Hindlimb muscle (tissue), 1 donor: Measurements from ENCODE around the gene GSK3A. TPM values are rescaled to one million over a fixed set of nuclear protein-coding genes. Genes with fewer than 3 reads are reported as not detected.

ENCODE experiments used
- DNase-seq: peaks from one replicate; pipeline ENCODE4 v3.0.0-alpha.2; 2013
- polyA plus RNA-seq: library from polyadenylated mRNA; unstranded; fragments of 120-200 nt; gene quantifications from one replicate; pipeline ENCODE4 v1.2.1, GENCODE V29; 2013; ENCODE audit not compliant: insufficient read length

GSK3A gene
- polyA plus RNA-seq: 47.4 TPM

- peak; percentile 100 for DNase-seq
Observed at GRCh38 chr19:42242512-42243409, at the start of gene GSK3A. GSK3A (minus strand) TSS chr19:42242602; CDS start chr19:42242465, 137 bp downstream.

- no peak for DNase-seq
Observed at GRCh38 chr19:42291435-42291810, 49.0 kb upstream of the GSK3A start.

- DNase-seq: no peak
Observed at GRCh38 chr19:42290523-42291434, 48.4 kb upstream of the GSK3A start.

- DNase-seq: no peak
Observed at GRCh38 chr19:42290136-42290522, 47.7 kb upstream of the GSK3A start.

GRCh38 chr19:42289556-42290041 lies 47.2 kb upstream of the GSK3A start:
- no peak for DNase-seq

GRCh38 chr19:42288881-42289555 lies 46.6 kb upstream of the GSK3A start:
- no peak for DNase-seq

GRCh38 chr19:42288387-42288786 lies 46.0 kb upstream of the GSK3A start:
- no peak for DNase-seq

- DNase-seq: no peak
Observed at GRCh38 chr19:42287827-42288107, 45.4 kb upstream of the GSK3A start.

GRCh38 chr19:42287017-42287826 lies 44.8 kb upstream of the GSK3A start:
- DNase-seq: no peak

GRCh38 chr19:42286349-42287016 lies 44.1 kb upstream of the GSK3A start:
- peak; percentile 45 for DNase-seq

- no peak for DNase-seq
Observed at GRCh38 chr19:42285988-42286348, 43.6 kb upstream of the GSK3A start.

GRCh38 chr19:42285541-42285941 lies 43.1 kb upstream of the GSK3A start:
- DNase-seq: no peak

- no peak for DNase-seq
Observed at GRCh38 chr19:42284591-42285341, 42.4 kb upstream of the GSK3A start.

- DNase-seq: peak; percentile 84
Observed at GRCh38 chr19:42284066-42284501, 41.7 kb upstream of the GSK3A start.

GRCh38 chr19:42283188-42284065 lies 41.0 kb upstream of the GSK3A start:
- peak; percentile 97 for DNase-seq

- no peak for DNase-seq
Observed at GRCh38 chr19:42282819-42283187, 40.4 kb upstream of the GSK3A start.

- DNase-seq: no peak
Observed at GRCh38 chr19:42281827-42282762, 39.7 kb upstream of the GSK3A start.

GRCh38 chr19:42281146-42281826 lies 38.9 kb upstream of the GSK3A start:
- DNase-seq: peak; percentile 53
